GM18951 (cell line): ENCODE results near the gene DUSP10.

Experiments used
- POLR2A ChIP-seq: IDR thresholded peaks from 4 replicates; pipeline ENCODE4 v1.6.1; 2011; ENCODE audit warnings: mild to moderate bottlenecking; ENCODE audit not compliant: insufficient read length, insufficient read depth; ENCODE audit errors: extremely low read depth
- in situ Hi-C: fragments of 300-500 bp; cut with MboI; formaldehyde crosslinking; loops from one replicate; pipeline ENCODE4 v1.12.0; 2022; ENCODE audit warnings: low sequenced_read_pairs, mixed read lengths, inconsistent platforms; ENCODE audit not compliant: unreplicated experiment

The DUSP10 gene

DNA sequence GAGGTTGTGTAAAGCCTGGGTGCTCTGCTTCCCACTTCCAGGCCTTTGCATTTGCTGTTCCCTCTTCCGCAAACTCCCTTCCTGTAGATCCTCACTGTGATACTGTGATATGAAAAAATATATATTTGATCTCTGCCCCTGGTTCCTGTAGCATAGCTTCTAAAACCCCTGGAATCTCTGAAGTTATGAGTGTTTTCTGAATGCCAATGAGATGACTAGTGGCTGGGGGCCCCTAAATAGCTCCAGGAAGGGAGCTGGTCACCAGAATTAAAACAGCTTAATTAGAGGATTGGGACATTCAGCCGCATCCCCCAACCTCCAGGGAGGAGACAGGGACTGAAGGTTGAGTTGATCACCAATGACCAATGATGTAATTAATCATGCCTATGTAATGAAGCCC lies 21.9 kb downstream of the DUSP10 start:
- no peak for TF ChIP-seq POLR2A
- in situ Hi-C loops, result no loop called here

DNA sequence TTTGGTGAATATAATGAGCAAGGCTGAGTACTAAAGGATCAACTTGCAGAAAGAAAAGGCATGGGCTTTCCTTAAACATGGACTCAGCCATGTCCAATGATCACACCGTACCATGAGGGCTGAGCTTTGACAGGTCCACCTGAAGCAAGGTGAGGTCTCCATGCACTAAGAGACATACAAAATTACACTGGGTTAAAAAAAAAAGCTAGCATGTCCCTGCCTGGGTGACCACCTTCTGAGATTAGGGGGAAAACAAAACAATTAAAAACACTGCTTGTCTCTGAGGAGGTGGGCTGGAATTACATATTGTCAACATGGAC lies 22.7 kb downstream of the DUSP10 start:
- in situ Hi-C loops, result no loop called here
- no peak for TF ChIP-seq POLR2A

GRCh38 chr1:221718381-221719277 lies 23.3 kb downstream of the DUSP10 start:
- no peak for TF ChIP-seq POLR2A
- in situ Hi-C loops, result no loop called here

DNA sequence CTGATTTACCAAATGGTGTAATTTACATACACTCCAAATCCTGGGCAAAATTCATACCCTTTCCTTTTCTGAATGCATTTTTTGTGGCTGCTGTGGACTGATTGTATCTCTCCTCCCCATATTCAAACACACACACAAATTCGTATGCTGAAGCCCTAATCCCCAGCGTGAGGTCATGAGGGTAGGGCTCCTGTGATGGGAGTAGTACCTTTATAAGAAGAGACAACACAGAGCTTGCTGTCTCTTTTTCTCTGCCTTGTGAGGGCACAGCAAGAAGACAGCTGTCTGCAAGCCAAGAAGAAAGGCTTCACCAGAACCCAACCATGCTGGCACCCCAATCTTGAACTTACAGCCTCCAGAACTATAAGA lies 24.4 kb downstream of the DUSP10 start:
- no peak for TF ChIP-seq POLR2A
- in situ Hi-C loops, result no loop called here

GRCh38 chr1:221716713-221717484 lies 25.0 kb downstream of the DUSP10 start:
- in situ Hi-C loops, result no loop called here
- no peak for TF ChIP-seq POLR2A

DNA sequence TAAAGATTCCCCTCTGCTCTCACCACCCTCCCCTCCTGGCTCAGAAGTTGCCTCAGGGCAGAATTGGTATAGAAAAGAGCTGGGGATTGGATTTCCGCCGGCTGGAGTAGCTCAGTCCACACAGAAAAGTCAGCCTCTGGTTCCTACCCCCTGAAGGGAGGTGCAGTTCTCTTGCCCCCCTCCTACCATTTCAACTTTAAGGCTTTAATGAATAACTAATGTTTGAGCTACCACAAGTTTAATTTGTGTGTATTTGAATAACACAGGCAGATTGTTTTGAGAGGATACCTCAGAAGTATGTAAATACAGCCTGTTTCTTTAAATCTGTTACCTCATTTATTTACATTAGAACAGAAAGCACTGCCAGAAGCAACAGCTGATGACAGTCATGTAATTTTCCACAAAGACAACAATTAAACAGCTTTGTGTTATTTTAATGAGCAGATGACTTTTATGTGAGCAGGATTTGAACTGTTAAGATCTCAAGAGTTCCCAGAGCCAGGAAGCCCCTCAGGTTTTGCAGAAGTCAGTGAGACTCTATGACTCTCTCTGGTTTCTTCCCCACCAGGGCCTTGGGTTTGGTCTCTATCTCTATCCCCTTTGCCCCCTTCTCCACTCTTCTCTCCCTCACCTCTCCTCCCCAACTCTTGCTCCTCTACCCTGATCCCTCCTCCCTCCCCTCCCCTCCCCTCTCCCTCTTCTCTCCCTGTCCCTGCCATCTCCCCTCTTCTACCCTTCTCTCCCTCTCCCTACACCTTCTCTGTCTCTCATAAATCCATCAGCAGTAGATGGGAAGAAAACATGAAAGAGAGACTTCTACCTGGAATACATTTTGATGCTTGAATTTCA lies 26.3 kb downstream of the DUSP10 start:
- no peak for TF ChIP-seq POLR2A
- in situ Hi-C loops, result no loop called here

- in situ Hi-C loops, result no loop called here
- no peak for TF ChIP-seq POLR2A
Observed at GRCh38 chr1:221714227-221715152, 27.4 kb downstream of the DUSP10 start.

DNA sequence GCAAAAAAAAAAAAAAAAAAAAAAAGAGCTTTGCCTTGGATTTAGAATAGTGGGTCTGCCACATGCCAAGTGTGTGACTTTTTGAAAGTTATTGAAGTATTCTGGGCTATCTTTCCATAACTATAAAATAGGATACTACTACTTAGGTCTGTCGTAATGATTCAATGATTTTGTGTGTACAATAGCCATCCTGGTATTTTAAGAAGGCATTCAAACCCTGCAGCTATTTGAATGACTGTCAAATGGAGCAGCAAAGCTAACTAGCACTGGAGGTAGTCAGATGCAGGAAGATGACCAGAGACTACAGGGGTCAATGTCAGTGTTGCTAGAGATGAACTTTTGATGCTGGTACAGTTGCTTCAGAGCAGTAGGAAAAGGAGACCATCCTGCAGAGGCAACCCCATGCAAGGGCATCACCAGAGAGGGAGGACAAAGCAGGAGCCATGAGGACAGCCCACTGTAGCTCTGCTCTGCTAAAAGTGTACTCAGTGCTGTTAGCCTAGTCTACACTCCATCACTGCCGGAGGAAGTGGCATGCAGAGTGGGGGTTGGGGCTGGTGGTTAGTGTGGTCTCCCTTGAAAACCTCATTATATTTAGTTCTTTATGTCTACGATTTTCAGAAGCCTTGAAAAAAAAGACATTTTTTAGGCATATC lies 29.0 kb downstream of the DUSP10 start:
- in situ Hi-C loops, result no loop called here
- TF ChIP-seq POLR2A, result peak; percentile 30

DNA sequence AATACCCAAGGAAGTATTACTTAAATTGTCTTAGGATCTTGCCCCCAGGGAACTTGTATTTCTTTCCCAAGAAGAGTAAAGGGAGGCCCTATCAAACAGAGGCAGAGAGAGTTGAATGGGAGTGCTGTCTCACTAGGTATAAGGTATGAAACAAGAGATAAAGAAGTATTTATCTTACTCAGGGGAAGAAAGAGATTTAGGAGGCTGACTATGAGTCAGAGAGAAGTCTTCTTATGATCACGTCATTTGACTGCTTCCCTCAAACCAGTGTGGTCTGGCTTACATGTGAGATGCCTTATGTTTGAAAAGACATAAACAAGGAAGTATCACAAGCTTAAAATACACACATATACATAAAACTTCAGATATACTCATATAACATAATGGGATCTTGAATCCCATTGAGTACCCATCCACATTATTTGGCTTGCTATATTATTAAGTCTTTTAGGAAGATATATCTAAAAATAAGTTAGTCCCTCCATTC lies 29.6 kb downstream of the DUSP10 start:
- in situ Hi-C loops, result no loop called here
- TF ChIP-seq POLR2A, result no peak

DNA sequence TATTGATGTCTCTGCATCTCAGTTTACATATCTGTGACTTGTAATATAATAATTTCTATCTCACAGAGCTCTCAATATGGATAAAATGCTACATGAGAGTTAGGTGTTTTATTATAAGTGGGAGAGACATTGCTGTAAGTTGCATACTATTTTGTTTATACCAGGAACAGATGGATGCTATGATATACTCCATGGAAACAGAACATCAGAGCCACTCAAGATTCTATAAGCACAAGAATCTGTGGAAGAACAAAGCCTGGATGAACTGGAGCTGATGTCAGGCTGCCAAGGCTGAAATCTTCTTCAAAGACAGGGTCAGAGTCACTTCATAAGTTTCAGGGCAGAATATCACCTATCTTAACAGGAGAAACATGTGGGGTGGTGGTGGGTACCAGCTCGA lies 30.2 kb downstream of the DUSP10 start:
- no peak for TF ChIP-seq POLR2A
- in situ Hi-C loops, result no loop called here

- TF ChIP-seq POLR2A, result no peak
- in situ Hi-C loops, result no loop called here
Observed at GRCh38 chr1:221711063-221711577, 30.8 kb downstream of the DUSP10 start.
